AG04450 (cell line): Measurements from ENCODE around the gene GPR4. TPM values are rescaled to one million over a fixed set of nuclear protein-coding genes. Genes with fewer than 3 reads are reported as not detected.

Experiments used
- CTCF ChIA-PET: fragments of 300-600, 350-600 bp; formaldehyde crosslinking; extraction: SDS; loops from one replicate; lab custom pipeline; 2022; ENCODE audit warnings: antibody characterized with exemption, inconsistent platforms; lab: Charles Lee
- POLR2A ChIA-PET: fragments of 350-600 bp; formaldehyde crosslinking; extraction: SDS; loops from one replicate; lab custom pipeline; 2021; ENCODE audit warnings: antibody characterized with exemption, inconsistent platforms; lab: Yijun Ruan, JAX
- DNase-seq: peaks from one replicate; pipeline ENCODE4 v3.0.0-alpha.2; 2011; ENCODE audit warnings: low read depth, low spot score
- H3K27ac ChIP-seq: one replicate; pipeline ENCODE4 v1.5.1; 2012; ENCODE audit warnings: low read depth, low read length, control low read depth
- H3K27me3 ChIP-seq: one replicate; pipeline ENCODE4 v1.6.0; 2012; ENCODE audit warnings: low read length; ENCODE audit not compliant: control insufficient read depth, insufficient read depth
- H3K4me3 ChIP-seq: 2 replicates; pipeline ENCODE4 v1.5.1; 2011; ENCODE audit warnings: mild to moderate bottlenecking, low read depth, low read length, control low read depth
- H3K9me3 ChIP-seq: 2 replicates; pipeline ENCODE4 v1.5.1; 2012; ENCODE audit warnings: low read length; ENCODE audit not compliant: control insufficient read depth, insufficient read depth
- CTCF ChIP-seq: IDR thresholded peaks from 2 replicates; pipeline ENCODE4 v1.5.1; 2011; ENCODE audit warnings: low read depth, low read length, control low read depth, inconsistent platforms
- polyA plus RNA-seq: library from polyadenylated mRNA; depleted of rRNA; stranded (reverse); fragments of >200 nt; gene quantifications from 2 replicates; pipeline ENCODE4 v1.2.3, GENCODE V29; 2011

Gene GPR4
- polyA plus RNA-seq, 1 experiment: not detected

- Histone ChIP-seq H3K4me3 (peak overlapping the region; percentile 56), H3K27ac (no peak overlapping the region), H3K27me3 (no peaks in the 10 kb centered on the region), H3K9me3 (no peaks in the 10 kb centered on the region; the same call in 1 of the 2 replicates)
- ChIA-PET POLR2A (interaction anchor here (0.6 to 1.5 kb wide), 3 partner anchors 13 to 47 kb away, joined by 3 to 6 read pairs (median 3); partner anchors contain the start of genes QPCTL and SNRPD2), CTCF (interaction anchor here (0.9 to 1.3 kb wide), 3 partner anchors 48 to 167 kb away, joined by 4 to 7 read pairs (median 5); partner anchors contain the start of gene QPCTL)
- TF ChIP-seq CTCF: no peak
- DNase-seq: no peak
Measured at GRCh38 chr19:45645068-45645630, 43.1 kb upstream of the GPR4 start.

GRCh38 chr19:45643927-45644771, 42.1 kb upstream of the GPR4 start:
- ChIA-PET POLR2A (no interaction called here), CTCF (interaction anchor here (0.7 to 3.3 kb wide), 6 partner anchors 31 to 1030 kb away, joined by 3 to 25 read pairs (median 4); no protein-coding TSS in a partner anchor)
- Histone ChIP-seq H3K27me3 (no peaks in the 10 kb centered on the region), H3K4me3 (no peak overlapping the region), H3K27ac (no peak overlapping the region), H3K9me3 (no peaks in the 10 kb centered on the region; the same call in 1 of the 2 replicates)
- TF ChIP-seq CTCF: no peak
- no peak for DNase-seq

GRCh38 chr19:45643024-45643926, 41.3 kb upstream of the GPR4 start:
- no peaks in the 10 kb centered on the region for H3K27me3 ChIP-seq
- TF ChIP-seq CTCF: peak; percentile 99
- CTCF ChIA-PET: interaction anchor here (0.7 to 3.3 kb wide), 14 partner anchors 10 to 1030 kb away, joined by 3 to 25 read pairs (median 6); no protein-coding TSS in a partner anchor
- POLR2A ChIA-PET: interaction anchor here (0.5 to 1.8 kb wide), 4 partner anchors 12 to 1112 kb away, joined by 3 to 7 read pairs (median 4); no protein-coding TSS in a partner anchor
- no peaks in the 10 kb centered on the region; the same call in 1 of the 2 replicates for H3K9me3 ChIP-seq
- peak; percentile 49 for DNase-seq
- H3K27ac ChIP-seq: no peak overlapping the region
- H3K4me3 ChIP-seq: peak overlapping the region; percentile 37

GRCh38 chr19:45641274-45642105, 39.5 kb upstream of the GPR4 start:
- no peak for DNase-seq
- CTCF ChIA-PET: interaction anchor here (0.7 to 3.3 kb wide), 17 partner anchors 8 to 183 kb away, joined by 3 to 25 read pairs (median 5); partner anchors contain the start of gene SIX5
- POLR2A ChIA-PET: interaction anchor here (0.5 to 1.8 kb wide), 10 partner anchors 9 to 813 kb away, joined by 3 to 11 read pairs (median 3); partner anchors contain the start of gene OPA3
- H3K27ac ChIP-seq: peak overlapping the region; percentile 68
- H3K9me3 ChIP-seq: no peaks in the 10 kb centered on the region; the same call in 1 of the 2 replicates
- 0 out of 2 replicates have a peak, but pooled peaks have one; percentile 10 for TF ChIP-seq CTCF
- H3K4me3 ChIP-seq: peak overlapping the region; percentile 36
- H3K27me3 ChIP-seq: no peaks in the 10 kb centered on the region
